A673 (cell line): Measurements from ENCODE around the gene ADPRS.

ENCODE experiments used
- EZH2 ChIP-seq: fragments of 200-600 bp; sonication (generic); IDR thresholded peaks from 2 replicates; pipeline ENCODE4 v1.6.1; 2017; ENCODE audit warnings: borderline replicate concordance, low read depth, mild to moderate bottlenecking, mixed read lengths, antibody characterized with exemption, low read length; ENCODE audit not compliant: poor library complexity, severe bottlenecking
- TF ChIP-seq, protein P1 (sequence below): fragments of 300-800, 200-600 bp; sonication (generic); conservative IDR thresholded peaks from 2 replicates; pipeline ENCODE4 v1.5.1; 2017; ENCODE audit warnings: low read depth, mild to moderate bottlenecking, antibody characterized with exemption, low read length, moderate library complexity, mixed read lengths

DNA sequence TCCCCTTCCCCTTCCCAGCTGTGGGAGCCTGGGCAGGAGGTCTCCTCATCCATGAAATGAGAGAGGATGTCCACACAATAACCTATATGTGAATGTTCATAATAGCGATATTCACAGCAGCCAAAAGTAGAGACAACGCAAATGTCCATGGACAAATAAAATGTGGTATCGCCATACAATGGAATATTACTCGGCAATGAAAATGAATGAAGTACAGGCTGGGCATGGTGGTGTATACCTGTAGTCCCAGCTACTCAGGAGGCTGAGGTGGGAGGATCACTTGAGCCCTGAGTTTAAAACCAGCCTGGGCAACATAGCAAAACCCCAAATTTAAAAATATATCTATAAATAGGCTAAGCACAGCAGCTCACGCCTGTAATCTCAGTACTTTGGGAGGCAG is 12.9 kb downstream of the ADPRS start:
- TF ChIP-seq EZH2, result no peak
- TF ChIP-seq, protein P1, sequence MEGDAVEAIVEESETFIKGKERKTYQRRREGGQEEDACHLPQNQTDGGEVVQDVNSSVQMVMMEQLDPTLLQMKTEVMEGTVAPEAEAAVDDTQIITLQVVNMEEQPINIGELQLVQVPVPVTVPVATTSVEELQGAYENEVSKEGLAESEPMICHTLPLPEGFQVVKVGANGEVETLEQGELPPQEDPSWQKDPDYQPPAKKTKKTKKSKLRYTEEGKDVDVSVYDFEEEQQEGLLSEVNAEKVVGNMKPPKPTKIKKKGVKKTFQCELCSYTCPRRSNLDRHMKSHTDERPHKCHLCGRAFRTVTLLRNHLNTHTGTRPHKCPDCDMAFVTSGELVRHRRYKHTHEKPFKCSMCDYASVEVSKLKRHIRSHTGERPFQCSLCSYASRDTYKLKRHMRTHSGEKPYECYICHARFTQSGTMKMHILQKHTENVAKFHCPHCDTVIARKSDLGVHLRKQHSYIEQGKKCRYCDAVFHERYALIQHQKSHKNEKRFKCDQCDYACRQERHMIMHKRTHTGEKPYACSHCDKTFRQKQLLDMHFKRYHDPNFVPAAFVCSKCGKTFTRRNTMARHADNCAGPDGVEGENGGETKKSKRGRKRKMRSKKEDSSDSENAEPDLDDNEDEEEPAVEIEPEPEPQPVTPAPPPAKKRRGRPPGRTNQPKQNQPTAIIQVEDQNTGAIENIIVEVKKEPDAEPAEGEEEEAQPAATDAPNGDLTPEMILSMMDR, result no peak
